Activated gamma-delta T cell treated with anti-CD3 and anti-CD28 coated beads, Interleukin-2, amount 50 U/mL, for 16 hours (primary cell): ENCODE data around the gene PSMD3.
"Not testable (repeated sequence)": the region's sequence is repeated elsewhere in the genome, so short reads cannot be mapped to it uniquely, and the experiment has no call there.

Source experiments
- DNase-seq: peaks from one replicate; pipeline ENCODE4 v3.0.0-alpha.2; 2020; ENCODE audit warnings: low read depth

Gene PSMD3

DNA sequence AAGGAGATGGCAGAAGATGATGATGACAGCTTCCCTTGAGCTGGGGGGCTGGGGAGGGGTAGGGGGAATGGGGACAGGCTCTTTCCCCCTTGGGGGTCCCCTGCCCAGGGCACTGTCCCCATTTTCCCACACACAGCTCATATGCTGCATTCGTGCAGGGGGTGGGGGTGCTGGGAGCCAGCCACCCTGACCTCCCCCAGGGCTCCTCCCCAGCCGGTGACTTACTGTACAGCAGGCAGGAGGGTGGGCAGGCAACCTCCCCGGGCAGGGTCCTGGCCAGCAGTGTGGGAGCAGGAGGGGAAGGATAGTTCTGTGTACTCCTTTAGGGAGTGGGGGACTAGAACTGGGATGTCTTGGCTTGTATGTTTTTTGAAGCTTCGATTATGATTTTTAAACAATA is 16.9 kb downstream of the PSMD3 start:
- no peak for DNase-seq

DNA sequence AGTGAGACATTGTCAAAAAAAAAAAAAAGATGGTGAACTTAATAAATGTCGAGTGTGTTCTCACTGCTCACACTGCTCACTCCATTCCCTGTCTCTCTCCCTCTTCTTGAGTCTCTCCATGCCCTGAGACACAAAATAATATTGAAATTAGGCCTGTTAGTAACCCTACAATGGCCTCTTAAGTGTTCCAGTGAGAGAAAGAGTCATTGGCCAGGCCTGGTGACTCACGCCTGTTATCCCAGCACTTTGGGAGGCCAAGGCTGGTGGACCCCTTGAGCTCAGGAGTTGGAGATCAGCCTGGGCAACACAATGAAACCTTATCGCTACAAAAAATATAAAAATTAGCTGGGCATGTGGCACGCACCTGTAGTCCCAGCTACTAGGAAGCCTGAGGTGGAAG is 18.5 kb downstream of the PSMD3 start:
- no peak for DNase-seq

DNA sequence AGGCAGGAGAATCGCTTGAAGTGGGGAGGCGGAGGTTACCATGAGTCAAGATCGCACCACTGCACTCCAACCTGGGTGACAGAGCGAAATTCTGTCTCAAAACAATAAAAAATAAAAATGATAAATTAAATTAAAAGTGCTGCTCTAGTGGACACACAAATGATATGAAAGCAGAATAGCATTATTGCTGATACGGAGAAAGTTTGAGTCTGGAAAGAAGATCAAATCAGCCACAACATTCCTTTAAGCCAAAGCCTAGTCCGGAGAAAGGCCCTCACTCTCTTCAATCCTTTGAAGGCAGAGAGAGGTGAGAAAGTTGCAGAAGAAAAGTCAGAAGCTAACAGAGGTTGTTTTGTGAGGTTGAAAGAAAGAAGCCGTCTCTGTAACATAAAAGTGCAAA is 19.6 kb downstream of the PSMD3 start:
- DNase-seq = no peak

DNA sequence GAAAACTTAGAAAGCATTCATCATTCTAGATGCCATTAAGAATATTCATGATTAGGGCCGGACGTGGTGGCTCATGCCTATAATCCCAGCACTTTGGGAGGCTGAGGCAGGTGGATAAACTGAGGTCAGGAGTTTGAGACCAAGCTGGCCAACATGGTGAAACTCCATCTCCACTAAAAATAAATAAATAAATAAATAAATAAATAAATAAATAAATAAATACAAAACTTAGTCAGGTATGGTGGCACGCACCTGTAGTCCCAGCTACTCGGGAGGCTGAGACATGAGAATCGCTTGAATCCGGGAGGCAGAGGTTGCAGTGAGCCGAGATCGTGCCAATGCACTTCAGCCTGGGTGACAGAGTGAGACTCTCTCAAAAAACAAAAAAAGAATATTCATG is 20.7 kb downstream of the PSMD3 start:
- not testable (repeated sequence) for DNase-seq

DNA sequence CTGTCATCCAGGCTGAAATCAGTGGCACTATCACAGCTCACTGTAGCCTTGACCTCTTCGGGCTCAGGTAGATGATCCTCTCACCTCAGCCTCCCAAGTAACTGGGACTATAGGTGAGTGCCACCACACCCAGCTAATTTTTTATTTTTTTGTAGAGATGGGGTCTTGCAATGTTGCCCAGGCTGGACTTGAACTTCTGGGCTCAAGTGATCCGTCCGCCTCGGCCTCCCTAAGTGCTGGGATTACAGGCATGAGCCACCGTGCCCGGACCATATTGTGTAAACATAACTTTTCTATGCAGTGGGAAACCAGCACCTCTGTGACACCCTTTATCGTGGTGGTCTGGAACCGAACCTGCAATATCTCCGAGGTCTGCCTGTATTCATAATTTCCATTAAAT is 23.5 kb downstream of the PSMD3 start:
- no peak for DNase-seq

DNA sequence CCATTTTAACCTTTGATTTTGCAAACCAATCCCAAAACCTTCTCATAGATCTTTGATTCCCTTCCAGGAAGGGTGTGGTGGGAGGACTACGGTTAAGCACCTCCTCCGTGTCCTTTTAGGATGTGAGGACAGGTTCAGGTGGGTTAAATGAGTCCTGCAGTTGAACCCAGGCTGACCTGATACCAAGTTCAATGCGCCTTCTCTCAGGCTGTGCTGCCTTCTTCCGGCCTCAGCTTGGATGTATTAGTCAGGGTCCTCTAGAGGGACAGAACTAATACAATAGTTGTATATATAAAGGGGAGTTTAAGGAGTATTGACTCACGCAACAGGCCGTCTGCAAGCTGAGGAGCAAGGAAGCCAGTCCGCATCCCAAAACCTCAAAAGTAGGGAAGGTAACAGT is 24.1 kb downstream of the PSMD3 start:
- DNase-seq = no peak

DNA sequence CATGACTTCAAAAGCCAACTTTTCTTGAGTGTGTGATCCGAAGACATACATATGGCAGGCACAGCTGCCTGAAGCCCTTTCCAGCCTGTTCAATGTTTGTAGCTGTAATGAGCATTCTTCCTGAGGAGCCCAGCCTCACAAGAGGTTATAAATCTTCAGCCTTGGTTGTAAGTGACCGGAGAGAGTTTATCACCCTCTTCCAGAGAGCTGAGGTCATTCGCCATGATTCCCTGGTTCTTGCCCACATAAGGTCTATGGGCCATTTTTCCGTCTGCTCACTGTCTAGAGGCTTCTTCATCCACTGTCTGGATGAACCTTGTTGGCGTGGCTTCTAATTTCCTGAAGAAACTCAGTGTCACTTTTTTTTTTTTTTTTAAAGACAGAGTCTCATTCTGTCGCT is 24.9 kb downstream of the PSMD3 start:
- DNase-seq = no peak

DNA sequence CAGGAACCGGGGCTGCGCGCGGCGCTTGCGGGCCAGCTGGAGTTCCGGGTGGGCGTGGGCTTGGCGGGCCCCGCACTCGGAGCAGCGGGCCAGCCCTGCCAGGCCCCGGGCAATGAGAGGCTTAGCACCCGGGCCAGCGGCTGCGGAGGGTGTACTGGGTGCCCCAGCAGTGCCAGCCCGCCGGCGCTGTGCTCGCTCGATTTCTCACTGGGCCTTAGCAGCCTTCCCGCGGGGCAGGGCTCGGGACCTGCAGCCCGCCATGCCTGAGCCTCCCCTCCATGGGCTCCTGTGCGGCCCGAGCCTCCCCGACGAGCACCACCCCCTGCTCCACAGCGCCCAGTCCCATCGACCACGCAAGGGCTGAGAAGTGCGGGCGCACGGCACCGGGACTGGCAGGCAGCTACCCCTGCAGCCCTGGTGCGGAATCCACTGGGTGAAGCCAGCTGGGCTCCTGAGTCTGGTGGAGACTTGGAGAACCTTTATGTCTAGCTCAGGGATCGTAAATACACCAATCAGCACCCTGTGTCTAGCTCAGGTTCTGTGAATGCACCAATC is 30.4 kb downstream of the PSMD3 start:
- not testable (repeated sequence) for DNase-seq

DNA sequence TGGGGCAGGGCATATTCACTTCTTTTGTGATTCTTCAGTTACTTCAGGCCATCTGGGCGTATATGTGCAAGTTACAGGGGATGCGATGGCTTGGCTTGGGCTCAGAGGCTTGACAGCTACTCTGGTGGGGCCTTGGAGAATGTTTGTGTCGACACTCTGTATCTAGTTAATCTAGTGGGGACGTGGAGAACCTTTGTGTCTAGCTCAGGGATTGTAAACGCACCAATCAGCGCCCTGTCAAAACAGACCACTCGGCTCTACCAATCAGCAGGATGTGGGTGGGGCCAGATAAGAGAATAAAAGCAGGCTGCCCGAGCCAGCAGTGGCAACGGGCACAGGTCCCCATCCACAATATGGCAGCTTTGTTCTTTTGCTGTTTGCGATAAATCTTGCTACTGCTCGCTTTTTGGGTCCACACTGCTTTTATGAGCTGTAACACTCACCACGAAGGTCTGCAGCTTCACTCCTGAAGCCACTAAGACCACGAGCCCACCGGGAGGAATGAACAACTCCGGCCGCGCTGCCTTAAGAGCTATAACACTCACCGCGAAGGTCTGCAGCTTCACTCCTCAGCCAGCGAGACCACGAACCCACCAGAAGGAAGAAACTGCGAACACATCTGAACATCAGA is 31.5 kb downstream of the PSMD3 start:
- not testable (repeated sequence) for DNase-seq

DNA sequence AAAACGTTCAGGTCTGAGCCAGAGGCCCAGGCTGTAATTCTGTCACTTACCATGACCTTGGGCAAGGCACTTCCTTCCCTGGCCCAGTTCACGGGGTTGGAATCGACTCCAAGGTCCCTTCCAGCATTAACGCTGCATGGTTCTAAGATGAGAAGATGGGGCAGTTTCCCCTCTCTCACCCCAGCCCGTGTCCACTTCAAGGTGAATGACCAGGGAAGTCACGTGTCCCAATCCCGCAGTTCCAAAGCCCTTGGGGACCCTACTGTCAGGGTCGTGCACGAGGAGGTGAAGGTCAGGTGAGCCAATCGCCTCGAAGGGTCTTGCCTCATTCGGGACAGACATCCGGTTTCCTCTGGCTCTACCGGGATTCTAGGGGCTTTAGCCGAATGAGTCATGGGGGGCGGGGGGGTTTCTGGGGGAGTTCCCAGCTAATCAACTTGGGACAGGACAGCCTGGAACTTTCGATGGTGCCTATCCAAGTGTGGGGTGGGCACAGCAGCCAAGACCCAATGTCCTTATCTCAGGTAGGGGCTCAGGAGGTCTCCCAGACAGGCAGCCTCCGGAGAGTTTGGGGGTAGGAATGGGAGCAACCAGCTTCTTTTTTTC is 33.9 kb downstream of the PSMD3 start:
- no peak for DNase-seq

DNA sequence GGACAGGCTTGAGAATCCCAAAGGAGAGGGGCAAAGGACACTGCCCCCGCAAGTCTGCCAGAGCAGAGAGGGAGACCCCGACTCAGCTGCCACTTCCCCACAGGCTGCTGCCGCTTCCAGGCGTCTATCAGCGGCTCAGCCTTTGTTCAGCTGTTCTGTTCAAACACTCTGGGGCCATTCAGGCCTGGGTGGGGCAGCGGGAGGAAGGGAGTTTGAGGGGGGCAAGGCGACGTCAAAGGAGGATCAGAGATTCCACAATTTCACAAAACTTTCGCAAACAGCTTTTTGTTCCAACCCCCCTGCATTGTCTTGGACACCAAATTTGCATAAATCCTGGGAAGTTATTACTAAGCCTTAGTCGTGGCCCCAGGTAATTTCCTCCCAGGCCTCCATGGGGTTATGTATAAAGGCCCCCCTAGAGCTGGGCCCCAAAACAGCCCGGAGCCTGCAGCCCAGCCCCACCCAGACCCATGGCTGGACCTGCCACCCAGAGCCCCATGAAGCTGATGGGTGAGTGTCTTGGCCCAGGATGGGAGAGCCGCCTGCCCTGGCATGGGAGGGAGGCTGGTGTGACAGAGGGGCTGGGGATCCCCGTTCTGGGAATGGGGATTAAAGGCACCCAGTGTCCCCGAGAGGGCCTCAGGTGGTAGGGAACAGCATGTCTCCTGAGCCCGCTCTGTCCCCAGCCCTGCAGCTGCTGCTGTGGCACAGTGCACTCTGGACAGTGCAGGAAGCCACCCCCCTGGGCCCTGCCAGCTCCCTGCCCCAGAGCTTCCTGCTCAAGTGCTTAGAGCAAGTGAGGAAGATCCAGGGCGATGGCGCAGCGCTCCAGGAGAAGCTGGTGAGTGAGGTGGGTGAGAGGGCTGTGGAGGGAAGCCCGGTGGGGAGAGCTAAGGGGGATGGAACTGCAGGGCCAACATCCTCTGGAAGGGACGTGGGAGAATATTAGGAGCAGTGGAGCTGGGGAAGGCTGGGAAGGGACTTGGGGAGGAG is 34.7 kb downstream of the PSMD3 start, which contains the start of gene CSF3:
CSF3 (plus strand) TSS at position 436 of the 993 bp plus-strand sequence; CDS start at position 471, 35 bp downstream.
- no peak for DNase-seq

DNA sequence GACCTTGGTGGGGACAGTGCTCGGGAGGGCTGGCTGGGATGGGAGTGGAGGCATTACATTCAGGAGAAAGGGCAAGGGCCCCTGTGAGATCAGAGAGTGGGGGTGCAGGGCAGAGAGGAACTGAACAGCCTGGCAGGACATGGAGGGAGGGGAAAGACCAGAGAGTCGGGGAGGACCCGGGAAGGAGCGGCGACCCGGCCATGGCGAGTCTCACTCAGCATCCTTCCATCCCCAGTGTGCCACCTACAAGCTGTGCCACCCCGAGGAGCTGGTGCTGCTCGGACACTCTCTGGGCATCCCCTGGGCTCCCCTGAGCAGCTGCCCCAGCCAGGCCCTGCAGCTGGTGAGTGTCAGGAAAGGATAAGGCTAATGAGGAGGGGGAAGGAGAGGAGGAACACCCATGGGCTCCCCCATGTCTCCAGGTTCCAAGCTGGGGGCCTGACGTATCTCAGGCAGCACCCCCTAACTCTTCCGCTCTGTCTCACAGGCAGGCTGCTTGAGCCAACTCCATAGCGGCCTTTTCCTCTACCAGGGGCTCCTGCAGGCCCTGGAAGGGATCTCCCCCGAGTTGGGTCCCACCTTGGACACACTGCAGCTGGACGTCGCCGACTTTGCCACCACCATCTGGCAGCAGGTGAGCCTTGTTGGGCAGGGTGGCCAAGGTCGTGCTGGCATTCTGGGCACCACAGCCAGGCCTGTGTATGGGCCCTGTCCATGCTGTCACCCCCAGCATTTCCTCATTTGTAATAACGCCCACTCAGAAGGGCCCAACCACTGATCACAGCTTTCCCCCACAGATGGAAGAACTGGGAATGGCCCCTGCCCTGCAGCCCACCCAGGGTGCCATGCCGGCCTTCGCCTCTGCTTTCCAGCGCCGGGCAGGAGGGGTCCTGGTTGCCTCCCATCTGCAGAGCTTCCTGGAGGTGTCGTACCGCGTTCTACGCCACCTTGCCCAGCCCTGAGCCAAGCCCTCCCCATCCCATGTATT is 35.7 kb downstream of the PSMD3 start:
- DNase-seq = no peak

DNA sequence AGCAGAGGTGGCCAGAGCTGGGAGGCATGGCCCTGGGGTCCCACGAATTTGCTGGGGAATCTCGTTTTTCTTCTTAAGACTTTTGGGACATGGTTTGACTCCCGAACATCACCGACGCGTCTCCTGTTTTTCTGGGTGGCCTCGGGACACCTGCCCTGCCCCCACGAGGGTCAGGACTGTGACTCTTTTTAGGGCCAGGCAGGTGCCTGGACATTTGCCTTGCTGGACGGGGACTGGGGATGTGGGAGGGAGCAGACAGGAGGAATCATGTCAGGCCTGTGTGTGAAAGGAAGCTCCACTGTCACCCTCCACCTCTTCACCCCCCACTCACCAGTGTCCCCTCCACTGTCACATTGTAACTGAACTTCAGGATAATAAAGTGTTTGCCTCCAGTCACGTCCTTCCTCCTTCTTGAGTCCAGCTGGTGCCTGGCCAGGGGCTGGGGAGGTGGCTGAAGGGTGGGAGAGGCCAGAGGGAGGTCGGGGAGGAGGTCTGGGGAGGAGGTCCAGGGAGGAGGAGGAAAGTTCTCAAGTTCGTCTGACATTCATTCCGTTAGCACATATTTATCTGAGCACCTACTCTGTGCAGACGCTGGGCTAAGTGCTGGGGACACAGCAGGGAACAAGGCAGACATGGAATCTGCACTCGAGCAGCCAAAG is 36.9 kb downstream of the PSMD3 start:
- no peak for DNase-seq

DNA sequence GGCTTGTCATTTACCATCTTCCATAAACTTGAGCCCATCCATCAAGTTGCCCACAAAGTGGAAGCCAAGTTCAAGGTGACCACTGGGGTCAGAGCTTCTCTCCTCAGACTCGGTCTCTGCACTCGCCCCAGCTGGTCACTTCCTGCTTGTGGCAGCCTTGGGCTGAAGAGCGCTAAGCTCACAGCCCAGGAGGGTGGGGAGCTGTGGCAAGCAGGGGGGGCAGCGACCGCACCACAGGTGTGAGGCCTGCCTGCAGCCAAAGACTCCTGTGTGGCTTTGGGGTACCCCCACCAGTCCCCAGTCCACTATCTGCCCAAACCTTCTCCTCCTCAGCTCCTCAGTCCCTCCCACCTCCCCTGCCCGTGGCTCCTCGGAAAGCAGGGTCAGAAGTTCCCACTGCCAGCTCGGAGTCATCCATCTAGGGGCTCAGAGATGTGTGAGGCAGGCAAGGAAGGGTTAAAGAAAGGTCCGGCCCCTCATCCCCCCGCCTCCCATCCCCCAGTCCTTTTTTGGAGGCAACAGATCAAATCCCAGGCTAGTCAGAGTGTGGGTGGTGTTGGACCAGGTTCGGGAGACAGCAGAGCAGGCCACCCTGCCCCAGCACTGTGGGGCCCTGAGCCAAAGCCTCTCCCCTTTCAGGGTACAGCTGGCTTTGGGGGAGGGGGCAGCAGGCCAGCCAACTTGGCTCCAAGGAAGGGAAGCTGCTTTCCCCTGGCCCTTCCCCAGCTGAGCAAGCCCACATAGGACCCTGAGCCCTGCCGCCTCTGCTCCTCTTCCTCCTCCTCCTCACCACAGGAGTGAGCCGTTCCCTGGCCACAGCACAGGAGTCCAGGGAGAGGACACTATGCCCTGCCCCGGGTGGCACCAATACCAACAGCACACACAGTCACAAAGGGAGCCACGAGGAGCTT is 37.9 kb downstream of the PSMD3 start:
- DNase-seq = no peak

DNA sequence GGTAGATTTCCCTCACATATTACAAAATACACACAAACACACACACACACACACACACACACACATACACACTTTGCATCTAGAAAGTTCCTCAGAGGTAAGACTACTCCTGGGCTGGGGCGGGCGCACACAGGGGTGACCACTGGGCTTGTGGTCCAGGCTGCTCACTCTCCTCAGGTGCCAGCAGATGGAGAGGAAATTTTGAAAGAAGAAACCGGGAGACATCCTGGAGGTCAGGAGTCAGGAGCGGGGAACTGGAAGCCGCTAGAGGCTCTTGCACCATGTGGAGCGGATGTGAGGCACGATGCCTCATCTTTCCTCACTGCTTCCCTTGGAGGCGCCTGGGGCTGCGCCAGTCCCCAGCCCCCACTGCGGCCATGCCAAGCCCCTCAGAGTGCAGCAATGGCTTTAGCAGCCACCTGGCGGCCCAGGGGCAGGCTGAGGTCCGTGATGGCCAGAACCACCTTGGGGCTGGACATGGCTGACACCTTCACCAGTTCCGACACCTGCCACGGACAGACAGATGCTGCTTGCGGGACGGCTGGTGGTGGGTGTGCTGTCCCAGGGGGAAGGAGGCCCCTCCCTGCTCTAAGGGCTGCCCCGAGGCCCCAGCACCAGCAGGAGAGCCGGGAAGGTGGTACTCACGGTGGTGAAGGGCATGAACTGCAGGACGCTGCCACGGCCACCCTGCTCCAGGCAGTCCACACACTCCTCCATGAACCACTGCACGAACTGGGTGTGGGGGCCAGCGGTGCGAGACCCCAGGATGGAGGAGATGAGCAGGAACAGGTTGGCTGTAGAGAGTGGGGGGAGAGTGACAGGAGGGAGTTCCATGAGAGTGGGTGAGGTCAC is 38.8 kb downstream of the PSMD3 start:
- no peak for DNase-seq

DNA sequence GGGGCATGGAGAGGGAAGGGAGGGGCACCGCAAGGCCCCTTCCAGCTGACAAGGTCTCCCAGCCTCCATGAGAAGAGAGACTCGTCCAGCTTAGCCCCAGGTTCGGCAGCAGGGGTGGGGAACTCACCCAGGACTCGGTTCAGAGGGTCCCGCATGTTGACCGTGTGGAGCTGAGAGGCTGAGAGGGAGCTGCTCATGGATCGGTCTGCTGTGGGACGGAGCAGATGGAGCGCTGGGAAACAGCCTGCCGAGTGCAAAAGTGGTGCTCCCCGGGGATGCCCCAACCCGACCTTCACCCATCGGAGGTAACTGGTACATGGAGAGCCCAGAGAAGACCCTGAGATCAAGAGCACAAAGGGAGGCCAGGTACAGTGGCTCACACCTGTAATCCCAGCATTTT is 39.5 kb downstream of the PSMD3 start:
- no peak for DNase-seq

DNA sequence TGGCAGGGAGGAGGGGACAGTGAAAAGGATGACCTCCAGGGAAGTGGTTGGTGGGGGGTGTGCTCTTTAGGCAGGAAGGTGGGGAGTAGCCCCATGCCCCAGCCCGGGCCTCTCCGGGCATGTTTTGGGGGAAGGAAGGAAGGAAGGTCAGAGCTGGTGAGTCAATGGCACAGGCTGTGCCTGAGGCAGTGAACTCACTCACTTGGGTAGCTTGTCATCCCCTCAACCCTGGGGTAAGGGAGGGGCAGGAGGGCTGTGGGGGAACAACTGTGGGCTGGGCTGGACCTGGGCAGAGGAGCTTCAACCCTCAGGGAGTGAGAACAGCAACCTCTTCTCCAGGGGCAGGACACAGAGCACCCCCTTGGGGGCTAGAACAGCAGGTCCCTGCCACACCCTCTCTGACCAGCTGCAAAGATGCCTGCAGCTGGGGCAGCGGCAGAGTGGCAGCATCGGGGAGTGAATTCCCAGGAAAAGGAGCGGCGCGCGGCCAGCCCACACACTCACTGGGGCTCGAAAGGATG is 40.9 kb downstream of the PSMD3 start:
- no peak for DNase-seq

DNA sequence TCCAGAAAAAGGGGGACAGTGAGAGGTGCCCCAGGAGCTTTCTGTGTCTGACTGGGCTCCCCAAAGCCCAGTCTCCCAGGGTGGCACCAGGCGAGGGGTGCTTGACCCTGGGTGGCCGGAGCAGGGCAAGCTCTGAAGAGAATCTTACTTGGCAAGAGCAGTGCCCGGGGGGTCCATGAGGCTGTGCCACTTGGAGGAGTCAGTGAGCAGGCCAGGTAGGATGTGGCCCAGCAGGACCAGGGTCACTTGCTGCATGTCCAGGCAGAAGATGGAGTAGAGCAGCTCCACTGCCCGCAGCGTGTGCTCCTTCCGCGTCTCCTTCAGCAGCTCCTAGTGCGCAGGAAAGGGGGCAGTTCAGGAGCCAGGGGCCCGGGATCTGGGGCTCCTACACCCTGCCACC is 41.9 kb downstream of the PSMD3 start:
- DNase-seq = no peak
